Thymus (tissue), 14 donors: ENCODE results near the gene MMP13. TPM values are rescaled to one million over a fixed set of nuclear protein-coding genes. Genes with fewer than 3 reads are reported as not detected.
"Not testable (repeated sequence)": the region's sequence is repeated elsewhere in the genome, so short reads cannot be mapped to it uniquely, and the experiment has no call there.

ENCODE experiments used
- DNase-seq, 9 donors: peaks; one replicate each; pipeline ENCODE4 v3.0.0-alpha.2; 2013; ENCODE audit warnings: low spot score in 9 of 9, low read depth in 6 of 9, missing footprints in 1 of 9
- H3K27ac ChIP-seq, 2 donors: one replicate each; pipeline ENCODE4 v1.5.1; 2013; ENCODE audit warnings: control low read depth in 1 of 2, low read depth in 1 of 2, low read length in 1 of 2, mild to moderate bottlenecking in 1 of 2, moderate library complexity in 1 of 2
- H3K27me3 ChIP-seq, 2 donors: one replicate each; pipeline ENCODE4 v1.5.1; 2013; ENCODE audit warnings: low read length in 1 of 2; ENCODE audit not compliant: control insufficient read depth in 2 of 2, insufficient read depth in 1 of 2
- H3K36me3 ChIP-seq, 2 donors: one replicate each; pipeline ENCODE4 v1.5.1; 2013; ENCODE audit warnings: low read length in 1 of 2, mild to moderate bottlenecking in 1 of 2, moderate library complexity in 1 of 2; ENCODE audit not compliant: control insufficient read depth in 2 of 2, insufficient read depth in 2 of 2
- H3K4me1 ChIP-seq, 2 donors: one replicate each; pipeline ENCODE4 v1.5.1; 2013; ENCODE audit warnings: low read length in 2 of 2; ENCODE audit not compliant: control insufficient read depth in 2 of 2, insufficient read depth in 2 of 2
- H3K4me3 ChIP-seq, 2 donors: one replicate each; pipeline ENCODE4 v1.5.1; 2013; ENCODE audit warnings: low read length in 2 of 2, control low read depth in 1 of 2, mild to moderate bottlenecking in 1 of 2
- H3K9me3 ChIP-seq, 2 donors: one replicate each; pipeline ENCODE4 v1.5.1; 2013; ENCODE audit warnings: low read length in 1 of 2, mild to moderate bottlenecking in 1 of 2; ENCODE audit not compliant: control insufficient read depth in 2 of 2, insufficient read depth in 1 of 2
- WGBS: extraction: QIAGEN DNeasy Blood & Tissue Kit; methylation state at CpG from one replicate; pipeline ENCODE4 v1.1.7; 2013; 5-methylcytosine and 5-hydroxymethylcytosine counted together
- long read RNA-seq, 10 donors: transcript quantifications; one replicate each; lab custom pipeline, GENCODE V29; 2026
- polyA plus RNA-seq: library from polyadenylated mRNA; stranded (reverse); fragments of 200-250 nt; gene quantifications from one replicate; pipeline ENCODE4 v1.2.3, GENCODE V29; 2013
- total RNA-seq: library from RNA; stranded (reverse); fragments of 120-200 nt; gene quantifications from one replicate; pipeline ENCODE4 v1.2.4, GENCODE V29; 2013
- donor health status: healthy.

Gene MMP13
- total RNA-seq (0.42 TPM), polyA plus RNA-seq (0.75 TPM)
- long read RNA-seq, donor 1: 0 reads
- long read RNA-seq, donor 2: 0 reads
- long read RNA-seq, donor 3: 0 reads
- long read RNA-seq, donor 4: 0 reads
- long read RNA-seq, donor 5, partial matches to known transcripts: 0 of 1 reads
- long read RNA-seq, donor 5, other reads (novel, unspliced or antisense): 0 of 1 reads
- long read RNA-seq, donor 6: 0 reads
- long read RNA-seq, donor 7, partial matches to known transcripts: 0 of 1 reads
- long read RNA-seq, donor 7, other reads (novel, unspliced or antisense): 0 of 1 reads
- long read RNA-seq, donor 8: 0 reads
- long read RNA-seq, donor 9: 0 reads
- long read RNA-seq, donor 10: 0 reads

DNA sequence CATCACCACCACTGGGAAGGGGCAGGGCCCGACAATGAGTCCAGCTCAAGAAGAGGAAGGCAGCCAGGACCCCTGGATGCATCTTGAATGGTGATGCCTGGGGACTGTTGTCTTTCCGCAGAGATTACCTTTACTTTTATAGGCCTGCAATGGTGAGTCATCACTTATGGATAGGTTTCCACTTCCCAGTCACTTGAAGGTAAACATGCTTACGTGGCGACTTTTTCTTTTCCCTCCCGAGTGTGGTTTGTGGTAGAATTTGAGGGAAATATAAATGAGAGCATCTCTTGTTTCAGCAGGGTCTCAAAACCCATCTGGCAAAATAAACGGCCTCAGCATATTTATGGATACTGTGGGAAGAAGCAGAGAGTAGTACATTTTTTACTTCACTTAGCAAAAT, at the start of gene MMP13:
Gene MMP13 (minus strand): TSS at position 109 of the 400 bp plus-strand sequence. CDS start 27 bp downstream, at position 82.
- H3K9me3 ChIP-seq: no peaks in the 10 kb centered on the region
- 87% methylated on average over 6 of the region's 6 CpGs for WGBS
- no peaks in the 10 kb centered on the region for H3K36me3 ChIP-seq
- H3K27ac ChIP-seq: no peak within 1 kb of the TSS
- no peaks in the 10 kb centered on the region for H3K27me3 ChIP-seq
- DNase-seq: no peak
- H3K4me1 ChIP-seq: no peaks in the 10 kb centered on the region
- no peak within 1 kb of the TSS for H3K4me3 ChIP-seq

DNA sequence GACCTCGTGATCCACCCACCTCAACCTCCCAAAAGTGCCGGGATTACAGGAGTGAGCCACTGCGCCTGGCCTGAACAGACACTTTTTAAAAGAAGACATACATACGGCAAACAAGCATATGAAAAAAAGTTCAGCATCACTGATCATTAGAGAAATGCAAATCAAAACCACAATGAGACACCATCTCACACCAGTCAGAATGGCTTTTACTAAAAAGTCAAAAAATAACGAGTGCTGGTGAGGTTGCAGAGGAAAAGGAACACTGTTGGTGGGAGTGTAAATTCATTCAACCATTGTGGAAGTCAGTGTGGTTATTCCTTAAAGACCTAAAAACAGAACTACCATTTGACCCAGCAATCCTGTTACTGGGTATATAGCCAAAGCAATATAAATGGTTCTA, 48.7 kb upstream of the MMP13 start:
- not testable (repeated sequence) for DNase-seq, H3K27me3 ChIP-seq, H3K9me3 ChIP-seq, H3K27ac ChIP-seq, H3K4me3 ChIP-seq, H3K4me1 ChIP-seq, H3K36me3 ChIP-seq
- WGBS: 97% methylated on average over 5 of the region's 5 CpGs

DNA sequence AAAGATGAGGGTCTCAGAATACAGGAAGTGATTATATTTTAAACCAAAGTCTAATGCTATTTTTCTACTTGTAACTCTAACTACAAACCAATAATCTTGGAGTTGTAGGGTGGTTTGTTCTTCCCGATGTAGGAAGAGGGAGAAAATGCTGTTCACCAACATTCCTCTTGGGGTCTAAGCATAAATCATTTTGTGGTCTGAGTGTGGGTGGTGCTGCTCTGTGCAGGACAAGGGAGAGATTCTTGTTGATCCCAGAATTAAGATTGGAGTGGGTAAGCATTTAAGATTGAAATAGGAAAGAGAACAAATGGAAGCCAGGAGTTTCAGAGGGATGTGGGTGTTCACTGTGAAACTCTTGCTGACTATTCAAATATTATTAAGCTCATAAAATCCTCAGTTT, 38.6 kb upstream of the MMP13 start:
- Histone ChIP-seq H3K9me3 (no peaks in the 10 kb centered on the region), H3K36me3 (no peaks in the 10 kb centered on the region), H3K4me1 (no peaks in the 10 kb centered on the region), H3K27me3 (no peaks in the 10 kb centered on the region), H3K27ac (no peak overlapping the region), H3K4me3 (no peak overlapping the region)
- WGBS: 65% methylated on average over 1 of the region's 1 CpG
- DNase-seq: no peak

DNA sequence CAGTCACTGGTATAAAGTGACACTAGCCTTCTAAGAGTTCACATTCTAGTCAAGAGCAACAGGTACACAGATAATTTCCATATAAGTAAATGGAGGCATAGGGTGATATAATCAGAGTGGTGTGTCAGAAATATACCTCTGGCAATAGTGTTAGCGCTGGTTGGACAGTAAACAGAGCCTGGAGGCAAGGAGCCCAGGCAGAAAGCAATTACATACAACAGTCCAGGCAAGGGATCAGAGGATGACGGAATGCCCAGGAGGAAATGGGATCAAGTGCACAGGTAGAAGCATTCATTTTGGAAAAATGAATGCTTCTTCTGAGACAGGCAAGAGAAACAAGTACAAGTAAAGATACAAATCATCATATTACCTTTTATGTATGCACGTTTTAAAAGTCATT, 36.2 kb upstream of the MMP13 start:
- no peak overlapping the region for H3K4me3 ChIP-seq
- 94% methylated on average over 3 of the region's 3 CpGs for WGBS

DNA sequence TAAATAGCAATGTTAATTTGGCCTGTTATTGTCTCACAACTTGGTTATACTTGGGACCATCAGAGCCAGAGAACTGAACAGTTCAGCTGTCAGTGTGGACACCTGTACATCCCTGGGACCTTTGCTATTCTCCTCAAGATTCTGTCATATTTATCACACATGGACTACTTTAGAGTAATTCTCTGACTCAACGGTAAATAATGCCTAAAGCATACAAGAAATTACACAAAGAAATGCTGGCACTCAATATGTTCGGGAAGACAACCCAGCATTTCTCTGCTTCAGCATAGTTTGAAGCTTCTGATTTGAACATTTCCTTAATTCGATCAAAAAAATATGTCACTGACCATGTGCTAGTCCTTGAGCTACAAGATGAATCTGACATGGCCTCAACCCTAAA, 34.6 kb upstream of the MMP13 start:
- WGBS: 96% methylated on average over 3 of the region's 3 CpGs
- H3K36me3 ChIP-seq: no peaks in the 10 kb centered on the region
- no peaks in the 10 kb centered on the region for H3K9me3 ChIP-seq
- no peaks in the 10 kb centered on the region for H3K27me3 ChIP-seq
- no peak overlapping the region for H3K4me3 ChIP-seq
- no peak overlapping the region for H3K27ac ChIP-seq
- no peak for DNase-seq
- no peaks in the 10 kb centered on the region for H3K4me1 ChIP-seq

More for the DNA sequence above, 36.2 kb upstream of the MMP13 start:
- no peaks in the 10 kb centered on the region for H3K27me3 ChIP-seq
- no peaks in the 10 kb centered on the region for H3K36me3 ChIP-seq
- no peaks in the 10 kb centered on the region for H3K9me3 ChIP-seq
- no peak for DNase-seq
- H3K27ac ChIP-seq: no peak overlapping the region
- no peaks in the 10 kb centered on the region for H3K4me1 ChIP-seq

DNA sequence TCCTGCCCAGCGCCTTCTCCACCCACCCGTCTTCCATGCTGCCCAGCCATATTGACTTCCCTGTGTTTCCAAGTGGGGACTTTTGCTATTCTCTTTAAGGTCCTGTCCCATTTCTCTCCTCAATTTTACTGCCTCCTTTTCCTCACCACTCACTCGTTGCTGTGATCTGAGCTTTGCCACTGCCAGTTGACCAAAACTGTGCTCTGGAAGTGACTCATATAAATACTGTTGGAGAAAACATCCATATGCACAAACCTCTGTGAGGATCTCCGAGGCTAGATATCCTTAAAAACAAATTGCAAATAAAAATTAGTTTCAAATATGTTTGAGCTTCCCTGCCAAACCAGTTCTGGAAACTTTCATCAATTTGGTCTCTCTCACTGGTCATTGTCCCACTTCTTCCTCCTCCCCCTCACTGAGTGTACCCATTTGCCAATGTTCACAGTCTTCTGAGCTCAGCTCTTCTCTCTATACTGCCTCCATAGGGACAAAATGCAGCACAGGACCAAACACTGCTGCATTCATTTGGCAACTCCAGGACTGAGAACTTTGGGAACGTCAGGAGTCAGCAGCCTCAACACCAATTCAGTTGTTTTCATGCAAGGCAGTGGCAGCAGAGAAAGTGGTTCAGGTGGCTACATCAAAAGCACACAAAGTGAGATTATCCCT, 34.0 kb upstream of the MMP13 start:
- Histone ChIP-seq H3K9me3 (no peaks in the 10 kb centered on the region), H3K4me3 (no peak overlapping the region), H3K36me3 (no peaks in the 10 kb centered on the region), H3K27me3 (no peaks in the 10 kb centered on the region), H3K27ac (no peak overlapping the region), H3K4me1 (no peaks in the 10 kb centered on the region)
- no peak for DNase-seq
- 87% methylated on average over 5 of the region's 5 CpGs for WGBS

DNA sequence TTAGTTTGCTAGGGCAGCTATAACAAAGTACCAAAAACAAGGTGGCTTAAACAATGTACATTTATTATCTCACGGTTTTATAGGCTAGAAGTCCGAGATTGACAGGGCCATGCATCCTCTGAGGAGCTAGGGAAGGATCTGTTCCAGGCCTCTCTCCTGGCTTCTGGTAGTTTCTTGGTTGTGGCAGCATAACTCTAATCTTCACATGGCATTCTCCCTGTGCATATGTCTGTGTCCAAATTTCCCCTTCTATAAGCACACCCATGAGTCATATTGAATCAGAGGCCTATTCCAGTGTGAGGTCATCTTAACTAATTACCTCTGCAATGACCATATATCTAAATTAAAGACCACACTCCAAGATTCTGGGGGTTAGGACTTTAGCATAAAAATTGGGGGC, 31.3 kb upstream of the MMP13 start:
- no peak for DNase-seq
- 95% methylated on average over 2 of the region's 2 CpGs for WGBS
- no peaks in the 10 kb centered on the region for H3K4me1 ChIP-seq
- H3K9me3 ChIP-seq: no peaks in the 10 kb centered on the region
- no peak overlapping the region for H3K4me3 ChIP-seq
- no peaks in the 10 kb centered on the region for H3K27me3 ChIP-seq
- H3K36me3 ChIP-seq: no peaks in the 10 kb centered on the region
- H3K27ac ChIP-seq: peak overlapping the region in 1 of 2 donors; percentile 4

DNA sequence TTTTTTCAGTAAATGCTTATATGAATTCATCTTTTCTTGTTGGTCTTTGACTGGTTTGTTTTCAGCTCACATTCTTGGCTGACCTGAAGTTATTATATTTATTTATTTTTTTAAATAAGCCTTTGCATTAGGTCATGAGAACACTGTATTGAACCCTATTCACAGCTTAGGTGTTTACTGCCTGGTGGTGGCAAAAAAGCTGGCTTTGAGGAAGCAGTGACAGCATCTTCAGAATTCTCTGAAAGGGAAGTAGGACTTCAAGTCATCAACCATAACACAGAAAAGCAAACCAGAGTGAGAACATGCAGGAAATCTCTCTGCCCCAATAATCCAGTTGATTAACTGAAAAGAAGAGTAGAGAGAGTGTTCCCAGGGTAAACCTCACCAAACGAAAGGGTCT, 30.3 kb upstream of the MMP13 start:
- H3K27ac ChIP-seq: no peak overlapping the region
- DNase-seq: no peak
- H3K4me3 ChIP-seq: no peak overlapping the region
- 85% methylated on average over 1 of the region's 1 CpG for WGBS
- H3K36me3 ChIP-seq: no peaks in the 10 kb centered on the region
- no peaks in the 10 kb centered on the region for H3K27me3 ChIP-seq
- no peaks in the 10 kb centered on the region for H3K4me1 ChIP-seq
- no peaks in the 10 kb centered on the region for H3K9me3 ChIP-seq

DNA sequence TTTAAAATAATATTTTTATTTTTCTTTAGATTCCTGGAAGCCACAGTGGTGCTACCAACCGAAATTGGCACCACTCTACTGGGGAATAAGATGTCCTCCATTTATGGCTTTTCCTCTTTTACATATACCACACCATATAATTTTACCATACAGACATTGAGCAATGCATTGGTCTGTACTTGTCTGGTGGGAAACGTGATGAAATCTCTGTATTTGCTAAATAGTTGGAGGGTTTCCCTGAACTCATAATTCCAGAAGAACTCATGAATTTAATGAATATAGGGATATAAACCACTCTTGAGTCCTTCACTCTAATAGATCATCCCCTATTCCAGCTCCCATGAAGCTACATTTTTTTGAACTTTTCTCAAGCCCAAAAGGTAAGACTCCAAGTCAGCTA, 28.0 kb upstream of the MMP13 start:
- no peak for DNase-seq
- H3K36me3 ChIP-seq: no peaks in the 10 kb centered on the region
- no peak overlapping the region for H3K4me3 ChIP-seq
- no peaks in the 10 kb centered on the region for H3K4me1 ChIP-seq
- WGBS: 90% methylated on average over 2 of the region's 2 CpGs
- no peaks in the 10 kb centered on the region for H3K27me3 ChIP-seq
- no peak overlapping the region for H3K27ac ChIP-seq
- no peaks in the 10 kb centered on the region for H3K9me3 ChIP-seq
